IPS-NIHi11 (cell line): ENCODE measurements around the gene NDST1.
"Not testable (repeated sequence)": the region's sequence is repeated elsewhere in the genome, so short reads cannot be mapped to it uniquely, and the experiment has no call there.

Experiments
- DNase-seq: peaks from one replicate; pipeline ENCODE4 v3.0.0; 2012; ENCODE audit warnings: mixed read lengths, low spot score

Gene NDST1

GRCh38 chr5:150507474-150508276, at the start of gene NDST1:
TSS of gene NDST1 (plus strand) at chr5:150508131. CDS start at chr5:150521255, 13,124 bp downstream.
- no peak for DNase-seq

DNA sequence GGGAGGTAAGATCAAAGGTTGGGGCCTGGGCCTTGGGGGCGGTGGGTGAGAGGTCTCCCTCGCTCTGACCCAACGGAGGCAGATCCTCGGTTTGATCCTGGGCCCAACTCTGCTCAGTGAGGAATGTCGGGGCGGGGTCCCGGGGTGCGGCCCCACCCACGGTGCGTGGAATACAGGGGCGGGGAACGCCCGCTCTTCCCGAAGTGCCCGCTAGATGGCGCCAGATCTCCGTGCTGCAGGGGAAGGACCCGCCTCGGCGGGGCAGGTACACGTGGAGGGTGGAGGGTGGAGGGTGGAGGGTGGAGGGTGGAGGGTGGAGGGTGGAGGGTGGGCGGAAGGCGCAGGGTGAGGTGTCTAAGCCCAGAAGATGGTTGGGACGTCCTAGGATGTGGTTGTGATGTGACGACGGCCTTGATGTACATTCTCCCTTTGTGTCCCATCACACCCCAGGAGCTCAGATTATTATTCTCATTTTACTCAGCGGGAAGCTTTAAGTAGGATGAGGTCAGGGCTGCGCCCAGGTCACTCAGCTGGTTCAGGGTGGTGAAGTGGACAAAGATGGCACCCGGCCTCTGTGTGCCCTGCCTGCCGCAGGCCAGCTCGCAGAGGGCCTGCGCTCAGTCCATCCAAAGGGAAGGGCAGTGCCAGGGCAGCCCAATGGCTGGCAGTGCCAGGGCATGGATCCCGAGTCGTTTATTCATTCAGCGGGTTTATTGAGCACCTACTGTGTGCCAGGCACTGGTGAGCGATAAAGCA, 49.0 kb upstream of the NDST1 start:
- peak; percentile 88 for DNase-seq

- no peak for DNase-seq
These were observed 47.1 kb upstream of the NDST1 start for GRCh38 chr5:150460781-150461180.

DNA sequence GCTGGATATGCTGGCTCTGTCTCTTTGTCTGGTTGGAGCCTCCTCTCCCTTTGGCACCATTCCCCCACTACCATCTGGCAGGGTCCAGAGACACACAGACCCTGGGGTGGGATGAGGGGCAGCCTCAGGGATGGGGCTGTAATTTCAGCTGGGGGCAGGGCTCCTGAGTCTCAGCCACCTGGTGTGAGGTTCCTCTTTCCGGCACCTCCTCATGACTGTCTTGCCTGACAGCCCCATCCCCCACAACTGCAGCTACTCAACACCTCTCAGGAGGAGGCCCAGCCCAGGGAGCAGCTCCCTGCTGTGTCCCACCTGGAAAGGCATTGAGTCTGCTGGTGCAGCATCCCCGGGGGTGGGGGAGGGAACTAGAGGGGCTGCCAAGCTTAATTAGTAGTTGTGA, 46.7 kb upstream of the NDST1 start:
- no peak for DNase-seq

DNA sequence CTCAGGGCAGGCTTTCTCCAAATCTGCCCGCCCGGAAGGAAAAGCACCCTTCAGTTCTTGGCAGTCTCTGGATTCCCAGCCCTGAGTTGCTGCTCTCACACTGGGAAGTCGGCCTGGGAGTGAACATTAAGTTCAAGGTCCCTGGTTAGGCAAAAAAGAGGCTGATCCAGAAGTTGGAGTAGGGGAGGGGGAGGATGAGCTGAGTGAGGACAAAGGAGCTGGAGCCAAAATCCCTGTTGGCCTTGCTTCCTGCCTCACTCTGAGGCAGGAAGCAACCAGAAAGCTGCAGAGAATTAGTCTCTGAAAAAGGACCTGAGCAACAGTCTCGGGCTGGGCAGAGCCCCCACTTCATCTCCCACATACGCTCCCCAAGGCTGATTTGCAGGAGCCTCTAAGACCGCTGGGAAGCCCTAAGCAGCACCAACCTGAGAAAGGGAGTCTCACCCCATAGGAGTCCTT, 43.3 kb upstream of the NDST1 start:
- no peak for DNase-seq

GRCh38 chr5:150465927-150466326, 42.0 kb upstream of the NDST1 start:
- DNase-seq, result no peak

DNA sequence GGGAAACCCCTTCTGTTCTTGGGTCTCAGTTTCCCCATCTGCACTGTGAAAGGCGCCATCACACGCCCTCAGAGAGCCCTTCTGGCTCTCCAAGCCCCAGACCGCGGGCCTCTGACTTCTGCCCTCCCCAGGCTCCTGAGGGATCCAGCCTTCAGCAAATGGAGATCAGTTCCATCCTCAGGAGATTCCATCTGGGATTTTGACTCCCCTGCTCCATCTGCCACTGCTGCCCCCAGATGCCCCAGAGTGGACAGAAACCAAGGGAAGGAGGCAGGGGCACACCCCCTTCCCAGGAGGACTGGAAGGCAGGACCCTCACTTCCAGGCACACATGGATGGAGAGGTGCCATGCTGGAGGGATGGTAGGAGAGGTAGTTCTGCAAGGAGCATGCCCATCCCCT, 39.7 kb upstream of the NDST1 start:
- DNase-seq, result no peak

DNA sequence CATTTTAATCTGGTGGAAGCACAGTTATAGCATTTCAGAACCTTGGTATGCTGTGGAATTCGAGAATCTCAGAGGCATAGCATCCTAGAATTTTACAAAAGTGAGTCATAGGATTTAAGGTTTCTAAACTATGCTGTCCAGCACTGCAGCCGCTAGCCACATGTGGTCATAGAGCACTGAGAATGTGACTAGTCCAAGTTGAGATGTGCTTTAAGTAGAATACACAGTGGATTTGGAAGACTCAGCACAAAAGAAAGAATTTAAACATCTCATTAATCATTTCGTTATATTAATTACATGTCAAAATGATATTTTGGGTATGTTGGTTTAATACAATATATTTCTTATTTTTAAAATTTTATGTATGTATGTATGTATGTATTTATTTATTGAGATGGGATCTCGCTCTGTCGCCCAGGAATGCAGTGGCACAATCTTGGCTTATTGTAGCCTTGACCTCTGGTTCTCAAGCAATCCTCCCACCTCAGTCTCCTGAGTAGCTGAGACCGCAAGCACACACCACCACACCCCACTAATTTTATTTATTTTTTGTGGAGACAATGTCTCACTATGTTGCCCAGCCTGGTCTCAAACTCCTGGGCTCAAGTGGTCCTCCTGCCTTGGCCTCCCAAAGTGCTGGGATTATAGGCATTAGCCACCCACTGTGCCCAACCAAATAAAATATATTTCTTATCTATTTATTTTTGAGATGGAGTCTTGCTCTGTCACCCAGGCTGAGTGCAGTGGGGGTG, 38.0 kb upstream of the NDST1 start:
- no peak for DNase-seq

DNA sequence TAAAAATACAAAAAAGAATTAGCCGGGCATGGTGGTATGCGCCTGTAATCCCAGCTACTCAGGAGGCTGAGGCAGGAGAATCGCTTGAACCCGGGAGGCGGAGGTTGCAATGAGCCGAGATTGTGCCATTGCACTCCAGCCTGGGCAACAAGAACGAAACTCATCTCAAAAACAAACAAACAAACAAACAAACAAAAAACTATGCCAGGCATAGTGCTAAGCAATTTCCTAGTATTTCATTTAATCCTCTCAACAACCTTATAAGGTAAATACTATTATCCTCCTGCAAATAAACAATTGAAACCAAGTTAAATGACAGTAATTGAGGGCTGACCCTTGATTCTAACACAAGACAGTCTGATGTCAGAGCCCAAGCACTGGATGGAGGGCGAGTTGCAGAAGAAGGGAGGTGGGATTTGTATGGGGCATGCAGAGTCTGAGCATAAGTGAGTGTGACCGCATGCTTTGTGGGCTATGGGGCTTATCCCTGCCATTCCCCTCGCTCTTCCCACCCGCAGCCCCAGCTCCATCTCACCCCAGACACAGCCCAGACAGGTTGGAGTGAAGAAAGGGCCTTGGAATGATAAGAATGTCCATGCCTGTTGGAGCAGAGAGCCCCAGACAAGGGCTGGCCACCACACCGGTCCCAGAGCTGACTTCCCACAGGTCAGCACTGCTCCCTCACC, 34.1 kb upstream of the NDST1 start:
- peak; percentile 68 for DNase-seq

DNA sequence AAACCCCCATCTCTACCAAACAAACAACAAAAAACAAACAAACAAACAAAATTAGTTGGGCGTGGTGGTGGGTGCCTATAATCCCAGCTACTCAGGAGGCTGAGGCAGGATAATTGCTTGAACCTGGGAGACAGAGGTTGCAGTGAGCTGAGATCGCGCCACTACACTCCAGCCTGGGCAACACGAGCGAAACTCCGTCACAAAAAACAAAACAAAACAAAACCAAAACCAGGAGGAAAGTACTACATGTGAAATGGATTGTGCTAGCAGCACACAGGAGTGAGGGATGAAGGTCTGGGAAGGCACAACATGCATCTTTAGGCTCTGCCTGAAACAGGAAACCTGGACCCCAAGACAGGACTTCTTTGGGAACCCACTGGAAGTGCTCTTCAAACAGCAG, 31.4 kb upstream of the NDST1 start:
- DNase-seq, result not testable (repeated sequence)

- no peak for DNase-seq
These were observed 28.5 kb upstream of the NDST1 start for GRCh38 chr5:150479416-150479815.

DNA sequence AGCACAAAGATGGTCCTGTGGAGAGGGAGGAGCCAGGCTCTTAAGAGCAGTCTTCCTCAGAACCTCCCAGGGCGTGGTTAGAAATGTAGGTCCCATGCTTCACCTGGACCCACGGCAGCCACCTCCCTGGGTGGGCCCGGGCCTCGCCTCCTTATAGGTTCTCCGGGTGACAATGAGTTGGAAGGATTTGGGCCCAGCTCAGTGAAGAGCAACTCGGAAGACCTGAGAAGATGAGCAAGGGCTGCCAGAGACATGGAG, 26.3 kb upstream of the NDST1 start:
- DNase-seq, result no peak

- no peak for DNase-seq
These were observed 25.9 kb upstream of the NDST1 start for GRCh38 chr5:150481972-150482406.

GRCh38 chr5:150484964-150485692, 22.8 kb upstream of the NDST1 start:
- no peak for DNase-seq

GRCh38 chr5:150485693-150486401, 22.1 kb upstream of the NDST1 start:
- DNase-seq, result peak; percentile 86

DNA sequence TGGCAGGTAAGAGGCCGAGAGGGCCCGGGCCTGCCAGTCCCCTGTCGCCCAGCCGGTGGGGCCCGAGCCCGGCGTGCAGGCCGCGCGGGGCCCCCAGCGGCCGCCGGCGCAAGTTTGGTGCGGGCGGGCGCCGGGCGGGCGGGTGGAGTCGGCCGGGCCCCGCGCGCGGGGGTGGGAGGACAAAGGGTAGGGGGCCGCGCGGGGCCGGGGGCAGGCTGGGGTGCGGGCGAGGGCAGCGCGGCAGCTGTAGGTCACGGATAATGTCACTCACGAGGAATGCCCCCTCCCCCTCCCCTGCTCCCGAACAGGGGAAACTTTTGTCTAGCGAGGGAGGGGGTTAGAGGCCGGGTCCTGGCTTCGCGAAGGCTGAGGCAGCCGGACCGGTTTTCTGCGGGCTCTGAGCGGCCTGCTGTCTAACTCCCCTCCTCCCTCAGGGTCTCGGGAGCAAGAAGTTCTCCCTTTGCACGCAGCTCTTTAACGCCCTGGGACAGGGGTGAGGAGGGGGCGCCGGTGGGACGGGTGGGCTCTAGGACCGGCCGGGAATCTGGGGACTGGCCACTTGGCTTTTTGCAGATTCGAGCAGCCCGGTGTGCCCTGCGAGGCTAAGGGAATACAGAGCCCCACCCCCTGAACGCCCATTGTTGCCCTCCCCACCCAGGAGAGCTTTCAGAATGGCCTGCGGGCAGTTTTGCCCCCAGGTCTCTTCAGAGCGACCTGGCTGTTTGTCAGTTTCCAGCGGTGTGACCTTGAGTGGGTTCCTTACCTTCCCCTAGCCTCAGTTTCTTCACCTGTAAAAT, 21.3 kb upstream of the NDST1 start:
- peak; percentile 84 for DNase-seq

GRCh38 chr5:150487199-150488061, 20.5 kb upstream of the NDST1 start:
- DNase-seq, result no peak

- no peak for DNase-seq
These were observed 19.2 kb upstream of the NDST1 start for GRCh38 chr5:150488519-150489359.
